H9 (cell line): ENCODE results near the gene LITAFD. TPM values are rescaled to one million over a fixed set of nuclear protein-coding genes. Genes with fewer than 3 reads are reported as not detected.

Experiments
- DNase-seq: peaks from one replicate; pipeline ENCODE4 v3.0.0-alpha.2; 2017
- H2AFZ ChIP-seq: one replicate; pipeline ENCODE4 v1.6.1; 2013; ENCODE audit warnings: mild to moderate bottlenecking, low read length, control low read depth, moderate library complexity
- H2AK5ac ChIP-seq: 2 replicates; pipeline ENCODE4 v1.6.1; 2013; ENCODE audit warnings: low read length, control low read depth, mixed read lengths; ENCODE audit not compliant: insufficient read length
- H2BK120ac ChIP-seq: one replicate; pipeline ENCODE4 v1.6.1; 2013; ENCODE audit warnings: low read depth, mild to moderate bottlenecking, low read length, control low read depth, inconsistent platforms; ENCODE audit not compliant: poor library complexity, severe bottlenecking
- H2BK12ac ChIP-seq: 2 replicates; pipeline ENCODE4 v1.6.1; 2013; ENCODE audit warnings: low read length, control low read depth, mixed read lengths, low read depth; ENCODE audit not compliant: insufficient read length
- H2BK15ac ChIP-seq: 2 replicates; pipeline ENCODE4 v1.6.1; 2013; ENCODE audit warnings: low read depth, low read length, control low read depth
- H2BK20ac ChIP-seq: one replicate; pipeline ENCODE4 v1.6.1; 2013; ENCODE audit warnings: low read depth, mild to moderate bottlenecking, low read length, control low read depth, inconsistent platforms; ENCODE audit not compliant: poor library complexity, severe bottlenecking
- H2BK5ac ChIP-seq: 2 replicates; pipeline ENCODE4 v1.6.1; 2013; ENCODE audit warnings: low read length, control low read depth, mixed read lengths; ENCODE audit not compliant: insufficient read length
- H3K14ac ChIP-seq: 2 replicates; pipeline ENCODE4 v1.6.1; 2013; ENCODE audit warnings: low read length, control low read depth; ENCODE audit not compliant: insufficient read depth
- H3K18ac ChIP-seq: 2 replicates; pipeline ENCODE4 v1.6.1; 2013; ENCODE audit warnings: low read depth, mild to moderate bottlenecking, mixed read lengths, low read length, control low read depth; ENCODE audit not compliant: insufficient read length
- H3K23ac ChIP-seq: 2 replicates; pipeline ENCODE4 v1.6.1; 2013; ENCODE audit warnings: low read length, control low read depth, mixed read lengths, low read depth; ENCODE audit not compliant: insufficient read length
- H3K23me2 ChIP-seq: 2 replicates; pipeline ENCODE4 v1.6.1; 2013; ENCODE audit warnings: low read depth, mild to moderate bottlenecking, mixed read lengths, low read length, control low read depth; ENCODE audit not compliant: insufficient read length, poor library complexity, severe bottlenecking
- H3K27ac ChIP-seq: 2 replicates; pipeline ENCODE4 v1.5.1; 2013; ENCODE audit warnings: low read length, control low read depth, mixed read lengths, low read depth; ENCODE audit not compliant: insufficient read length
- H3K27me3 ChIP-seq: 2 replicates; pipeline ENCODE4 v1.6.1; 2013; ENCODE audit warnings: low read length, control low read depth, inconsistent platforms; ENCODE audit not compliant: insufficient read depth
- H3K4ac ChIP-seq: 2 replicates; pipeline ENCODE4 v1.6.1; 2013; ENCODE audit warnings: low read depth, mild to moderate bottlenecking, control low read depth, inconsistent platforms, low read length, moderate library complexity
- H3K4me1 ChIP-seq: 2 replicates; pipeline ENCODE4 v1.6.1; 2013; ENCODE audit warnings: low read length, control low read depth, inconsistent platforms; ENCODE audit not compliant: insufficient read depth
- H3K4me2 ChIP-seq: 2 replicates; pipeline ENCODE4 v1.6.1; 2013; ENCODE audit warnings: low read length, control low read depth, mixed read lengths; ENCODE audit not compliant: insufficient read length, insufficient read depth
- H3K56ac ChIP-seq: 2 replicates; pipeline ENCODE4 v1.6.1; 2013; ENCODE audit warnings: low read depth, mild to moderate bottlenecking, mixed read lengths, low read length, control low read depth; ENCODE audit not compliant: insufficient read length
- H3K79me1 ChIP-seq: 2 replicates; pipeline ENCODE4 v1.6.1; 2013; ENCODE audit warnings: low read depth, mild to moderate bottlenecking, moderate library complexity, low read length, control low read depth, inconsistent platforms; ENCODE audit not compliant: insufficient read depth, poor library complexity, severe bottlenecking
- H3K79me2 ChIP-seq: 2 replicates; pipeline ENCODE4 v1.6.1; 2013; ENCODE audit warnings: low read length, control low read depth, inconsistent platforms; ENCODE audit not compliant: insufficient read depth
- H3K9ac ChIP-seq: 2 replicates; pipeline ENCODE4 v1.6.1; 2013; ENCODE audit warnings: low read length, control low read depth, mixed read lengths; ENCODE audit not compliant: insufficient read length; ENCODE audit errors: extremely low read depth
- H3K9me3 ChIP-seq: one replicate; pipeline ENCODE4 v1.6.1; 2013; ENCODE audit warnings: low read depth, low read length, inconsistent platforms; ENCODE audit not compliant: control insufficient read depth
- H3T11ph ChIP-seq: one replicate; pipeline ENCODE4 v1.6.1; 2013; ENCODE audit warnings: mild to moderate bottlenecking, low read length, control low read depth, inconsistent platforms
- H4K20me1 ChIP-seq: one replicate; pipeline ENCODE4 v1.6.1; 2013; ENCODE audit not compliant: control insufficient read depth, insufficient read length, insufficient read depth
- H4K5ac ChIP-seq: 2 replicates; pipeline ENCODE4 v1.6.1; 2013; ENCODE audit warnings: low read depth, mild to moderate bottlenecking, mixed read lengths, low read length, control low read depth; ENCODE audit not compliant: insufficient read length
- H4K8ac ChIP-seq: replicated peaks from 2 replicates; pipeline ENCODE4 v1.6.1; 2013; ENCODE audit warnings: low read length, control low read depth, mixed read lengths, low read depth; ENCODE audit not compliant: insufficient read length
- H4K91ac ChIP-seq: 2 replicates; pipeline ENCODE4 v1.6.1; 2013; ENCODE audit warnings: low read depth, mild to moderate bottlenecking, moderate library complexity, mixed read lengths, low read length, control low read depth; ENCODE audit not compliant: insufficient read length
- H3K27ac Mint-ChIP-seq, 3 experiments: 2 replicates in 2 of 3; 3 replicates in 1 of 3; pipeline ENCODE4 v1.8.0; 2020 to 2021; ENCODE audit warnings: mixed read lengths in 3 of 3, mild to moderate bottlenecking in 1 of 3, moderate library complexity in 1 of 3
- H3K27me3 Mint-ChIP-seq: 2 replicates; pipeline ENCODE4 v1.8.0; 2021; ENCODE audit warnings: low read depth, mild to moderate bottlenecking, moderate library complexity, mixed read lengths
- H3K36me3 Mint-ChIP-seq, 3 experiments: 2 replicates in 2 of 3; 3 replicates in 1 of 3; pipeline ENCODE4 v1.8.0; 2020 to 2021; ENCODE audit warnings: low read depth in 3 of 3, mixed read lengths in 3 of 3; ENCODE audit not compliant: insufficient read depth in 1 of 3
- H3K4me1 Mint-ChIP-seq, 2 experiments: 2 replicates each; pipeline ENCODE4 v1.8.0; 2020; ENCODE audit warnings: mixed read lengths in 2 of 2
- H3K4me3 Mint-ChIP-seq, 2 experiments: 2 replicates in 1 of 2; 3 replicates in 1 of 2; pipeline ENCODE4 v1.8.0; 2020 to 2021; ENCODE audit warnings: mild to moderate bottlenecking in 2 of 2, mixed read lengths in 2 of 2, moderate library complexity in 1 of 2
- H3K9me3 Mint-ChIP-seq, 2 experiments: 2 replicates in 1 of 2; 3 replicates in 1 of 2; pipeline ENCODE4 v1.8.0; 2020; ENCODE audit warnings: mild to moderate bottlenecking in 2 of 2, mixed read lengths in 2 of 2, moderate library complexity in 1 of 2
- CTCF ChIP-seq: fragments of 200-600 bp; sonication (generic); conservative IDR thresholded peaks from 3 replicates; pipeline ENCODE4 v1.8.0; 2021; ENCODE audit warnings: antibody characterized with exemption, mild to moderate bottlenecking
- WGBS: extraction: QIAGEN DNeasy Blood & Tissue Kit; methylation state at CpG from one replicate; pipeline ENCODE4 v1.1.7; 2013; ENCODE audit warnings: missing lambda C conversion rate, low lambda C conversion rate, mixed read lengths; ENCODE audit not compliant: insufficient read length; ENCODE audit errors: extremely low coverage; 5-methylcytosine and 5-hydroxymethylcytosine counted together
- total RNA-seq: library from RNA; stranded (reverse); gene quantifications from 2 replicates; pipeline ENCODE4 v1.2.1, GENCODE V29; 2021

Gene LITAFD
- total RNA-seq, 1 experiment from 2014 or later = not detected

GRCh38 chr16:8919934-8920462, 37.8 kb downstream of the LITAFD start:
- Histone ChIP-seq H3K4ac (no peak overlapping the region), H3K23ac (no peak overlapping the region), H3K27me3 (no peaks in the 10 kb centered on the region), H3T11ph (no peak overlapping the region), H3K4me1 (no peaks in the 10 kb centered on the region), H4K20me1 (no peaks in the 10 kb centered on the region), H3K56ac (no peak overlapping the region), H3K18ac (no peak overlapping the region), H2BK120ac (no peak overlapping the region), H3K79me1 (no peaks in the 10 kb centered on the region), H4K5ac (no peak overlapping the region), H3K9me3 (no peaks in the 10 kb centered on the region), H2BK5ac (no peak overlapping the region), H2AFZ (no peak overlapping the region), H3K14ac (no peak overlapping the region), H2AK5ac (no peak overlapping the region), H2BK20ac (no peak overlapping the region), H3K4me2 (no peak overlapping the region), H3K9ac (no peak overlapping the region), H2BK12ac (no peak overlapping the region), H3K27ac (no peak overlapping the region), H3K23me2 (no peaks in the 10 kb centered on the region), H2BK15ac (no peak overlapping the region), H4K8ac (no peak overlapping the region), H4K91ac (no peak overlapping the region), H3K79me2 (no peaks in the 10 kb centered on the region; the same call in 1 of the 2 replicates)
- peaks cover 62 to 87% (median 80%) of the 10 kb centered on the region in 3 experiments for H3K36me3 Mint-ChIP-seq
- H3K4me3 Mint-ChIP-seq = no peak overlapping the region
- no CpG with 5 or more reads among the region's 11 CpGs for WGBS
- H3K27ac Mint-ChIP-seq = peak overlapping the region; percentile 18 to 87 (median 19); a peak in 5 of 7 replicates
- DNase-seq = no peak
- H3K4me1 Mint-ChIP-seq = no peaks in the 10 kb centered on the region; a peak in 2 of 4 replicates
- H3K27me3 Mint-ChIP-seq = no peaks in the 10 kb centered on the region
- H3K9me3 Mint-ChIP-seq = no peaks in the 10 kb centered on the region
- TF ChIP-seq CTCF = no peak
